ENCODE measurements around the gene TUT1. TPM values are rescaled to one million over a fixed set of nuclear protein-coding genes. Genes with fewer than 3 reads are reported as not detected.

Gene TUT1
- total RNA-seq, 4 donors from 2014 or later, result 7.8 to 15.7 (median 11.7) TPM

DNA sequence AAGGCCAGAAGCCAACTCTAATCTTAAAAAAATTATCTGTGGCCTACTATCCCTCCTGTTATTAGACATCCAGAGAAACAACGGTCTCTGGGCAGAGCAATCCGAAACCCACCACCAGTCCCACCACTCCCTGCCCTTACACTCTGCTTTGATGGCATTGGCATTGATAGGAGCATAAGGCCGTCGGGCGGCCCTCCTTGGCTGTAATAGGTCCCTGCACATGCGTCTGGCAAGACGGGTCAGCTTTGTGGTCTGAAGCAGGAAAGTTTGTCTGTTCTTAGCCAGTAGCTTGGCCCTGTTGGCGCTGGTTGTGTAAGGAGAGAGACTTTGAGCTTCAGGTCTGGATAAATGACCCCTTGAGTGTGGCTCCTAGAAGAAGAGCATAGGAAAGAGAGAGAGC, 3.8 kb upstream of the TUT1 start:
- ATAC-seq (no peak), DNase-seq (no peak)
- no peaks in the 10 kb centered on the region for H3K9me3 ChIP-seq
- no peak overlapping the region for H3K27ac ChIP-seq
- TF ChIP-seq POLR2A (IDR thresholded peaks at IDR 0.05), result no peak
- TF ChIP-seq, protein P1, sequence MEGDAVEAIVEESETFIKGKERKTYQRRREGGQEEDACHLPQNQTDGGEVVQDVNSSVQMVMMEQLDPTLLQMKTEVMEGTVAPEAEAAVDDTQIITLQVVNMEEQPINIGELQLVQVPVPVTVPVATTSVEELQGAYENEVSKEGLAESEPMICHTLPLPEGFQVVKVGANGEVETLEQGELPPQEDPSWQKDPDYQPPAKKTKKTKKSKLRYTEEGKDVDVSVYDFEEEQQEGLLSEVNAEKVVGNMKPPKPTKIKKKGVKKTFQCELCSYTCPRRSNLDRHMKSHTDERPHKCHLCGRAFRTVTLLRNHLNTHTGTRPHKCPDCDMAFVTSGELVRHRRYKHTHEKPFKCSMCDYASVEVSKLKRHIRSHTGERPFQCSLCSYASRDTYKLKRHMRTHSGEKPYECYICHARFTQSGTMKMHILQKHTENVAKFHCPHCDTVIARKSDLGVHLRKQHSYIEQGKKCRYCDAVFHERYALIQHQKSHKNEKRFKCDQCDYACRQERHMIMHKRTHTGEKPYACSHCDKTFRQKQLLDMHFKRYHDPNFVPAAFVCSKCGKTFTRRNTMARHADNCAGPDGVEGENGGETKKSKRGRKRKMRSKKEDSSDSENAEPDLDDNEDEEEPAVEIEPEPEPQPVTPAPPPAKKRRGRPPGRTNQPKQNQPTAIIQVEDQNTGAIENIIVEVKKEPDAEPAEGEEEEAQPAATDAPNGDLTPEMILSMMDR (IDR thresholded peaks at IDR 0.05 in 4 of 5, conservative IDR thresholded peaks at IDR 0.05 in 1 of 5), result no peak
- peaks cover 0 to 60% of the 10 kb centered on the region in 2 donors for H3K36me3 ChIP-seq
- peaks cover 30 to 37% of the 10 kb centered on the region in 2 donors for H3K4me1 ChIP-seq
- intact Hi-C loops (cut with DNase I; ENCODE audit: low total_unique reads) (no loop called here), in situ Hi-C loops (cut with MboI; ENCODE audit: low sequenced_read_pairs in 4 of 4) (no loop called here)
- H3K4me3 ChIP-seq, result no peak overlapping the region
- H3K27me3 ChIP-seq, result no peaks in the 10 kb centered on the region

GRCh38 chr11:62593434-62594044, 2.2 kb upstream of the TUT1 start:
- Histone ChIP-seq H3K4me3 (no peak overlapping the region), H3K27ac (peak overlapping the region; percentile 94 to 99 (median 96)), H3K36me3 (peaks cover 0 to 57% of the 10 kb centered on the region in 2 donors), H3K4me1 (peaks cover 26 to 29% of the 10 kb centered on the region in 2 donors), H3K9me3 (no peaks in the 10 kb centered on the region), H3K27me3 (no peaks in the 10 kb centered on the region)
- intact Hi-C loops (cut with DNase I; ENCODE audit: low total_unique reads), result loop anchor here (2.0 to 5.0 kb wide), 2 partner anchors 101 to 179 kb away; partner anchors contain the start of gene TAF6L
- in situ Hi-C loops (cut with MboI; ENCODE audit: low sequenced_read_pairs in 4 of 4), result no loop called here
- peak; percentile 53 to 78 for DNase-seq
- no peak for TF ChIP-seq POLR2A (IDR thresholded peaks at IDR 0.05)
- TF ChIP-seq, protein P1 (IDR thresholded peaks at IDR 0.05 in 4 of 5, conservative IDR thresholded peaks at IDR 0.05 in 1 of 5), result peak; percentile 14 to 65 (median 43)
- ATAC-seq, result peak in 1 of 2 donors; percentile 23

DNA sequence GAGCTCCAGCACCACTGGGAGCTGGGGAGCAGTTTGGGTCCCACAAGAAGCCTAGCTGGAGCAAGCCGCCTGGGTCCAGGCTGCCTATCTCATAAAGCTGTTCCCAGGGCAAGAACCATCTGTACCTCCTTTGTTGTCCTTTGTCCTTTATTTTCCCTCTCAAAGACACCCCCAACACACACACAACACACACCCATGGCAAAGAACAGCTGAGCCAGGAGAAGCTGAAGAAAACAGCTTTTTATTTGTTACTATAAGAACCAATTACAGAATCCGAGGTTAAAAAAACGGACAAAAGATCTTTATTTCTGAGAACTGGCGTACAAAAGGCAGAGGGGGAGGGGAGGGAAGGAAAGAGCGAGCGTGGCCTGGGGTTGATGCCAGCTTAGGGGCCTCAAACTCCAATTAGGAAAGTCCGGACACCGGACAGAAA, 1.7 kb upstream of the TUT1 start:
- DNase-seq, result no peak
- Histone ChIP-seq H3K4me1 (peaks cover 26% of the 10 kb centered on the region in 2 donors), H3K4me3 (no peak overlapping the region), H3K27ac (peak overlapping the region; percentile 94 to 99 (median 96)), H3K36me3 (peaks cover 0 to 57% of the 10 kb centered on the region in 2 donors), H3K27me3 (no peaks in the 10 kb centered on the region), H3K9me3 (no peaks in the 10 kb centered on the region)
- ATAC-seq, result no peak
- TF ChIP-seq, protein P1 (IDR thresholded peaks at IDR 0.05 in 4 of 5, conservative IDR thresholded peaks at IDR 0.05 in 1 of 5), result no peak
- no peak for TF ChIP-seq POLR2A (IDR thresholded peaks at IDR 0.05)
- intact Hi-C loops (cut with DNase I; ENCODE audit: low total_unique reads), result loop anchor here (1.0 to 5.0 kb wide), 4 partner anchors 8 to 179 kb away; partner anchors contain the start of genes EML3, MTA2 and TAF6L
- in situ Hi-C loops (cut with MboI; ENCODE audit: low sequenced_read_pairs in 4 of 4), result no loop called here

DNA sequence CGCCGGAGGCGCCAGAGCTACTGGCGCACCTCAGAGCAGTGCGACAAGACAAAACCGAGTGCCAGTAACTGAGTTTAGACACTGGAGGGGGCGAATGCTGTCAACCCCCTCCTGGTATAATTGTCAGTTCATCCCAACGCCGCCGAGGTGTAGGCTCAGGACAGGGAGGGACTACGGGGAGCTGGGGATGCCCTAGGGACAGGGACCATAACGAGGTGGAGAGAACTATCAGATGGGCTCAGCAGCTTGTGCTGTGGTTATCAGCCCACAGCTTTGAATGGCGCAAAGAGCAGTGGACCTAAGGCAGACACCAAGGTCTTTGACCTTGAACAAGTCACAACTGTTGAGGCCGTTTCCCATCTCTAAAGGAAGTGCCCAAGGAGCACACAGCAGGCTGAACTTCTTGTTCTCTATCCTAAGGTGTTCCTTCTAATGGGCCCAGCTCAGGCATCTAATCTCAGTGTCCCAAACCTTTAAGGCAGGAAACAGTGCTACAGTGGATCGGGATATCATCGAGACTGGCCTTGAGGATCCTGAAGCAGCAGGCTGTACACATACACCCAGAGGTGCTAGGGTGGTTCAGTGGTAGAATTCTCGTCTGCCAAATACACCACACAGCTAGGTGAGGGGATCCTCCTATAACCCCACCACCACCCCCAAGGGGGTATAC, 958 bp upstream of the TUT1 start:
- peaks cover 0 to 57% of the 10 kb centered on the region in 2 donors for H3K36me3 ChIP-seq
- H3K27ac ChIP-seq, result peak overlapping the region; percentile 94 to 99 (median 96)
- H3K9me3 ChIP-seq, result no peaks in the 10 kb centered on the region
- no peak for TF ChIP-seq POLR2A (IDR thresholded peaks at IDR 0.05)
- TF ChIP-seq, protein P1 (IDR thresholded peaks at IDR 0.05 in 4 of 5, conservative IDR thresholded peaks at IDR 0.05 in 1 of 5), result peak in 1 of 5 experiments; percentile 6
- intact Hi-C loops (cut with DNase I; ENCODE audit: low total_unique reads) (loop anchor here (1.0 to 5.0 kb wide), 4 partner anchors 9 to 180 kb away; partner anchors contain the start of genes EML3, MTA2 and TAF6L), in situ Hi-C loops (cut with MboI; ENCODE audit: low sequenced_read_pairs in 4 of 4) (no loop called here)
- H3K4me1 ChIP-seq, result peaks cover 26% of the 10 kb centered on the region in 2 donors
- H3K27me3 ChIP-seq, result no peaks in the 10 kb centered on the region
- DNase-seq (no peak), ATAC-seq (peak in 1 of 2 donors; percentile 14)
- H3K4me3 ChIP-seq, result peak overlapping the region; percentile 61 to 85 (median 72)

Data from gastrocnemius medialis (tissue), 4 donors.